ENCODE measurements around the gene B9D1.

The B9D1 gene

GRCh38 chr17:19306160-19307111, 56.1 kb downstream of the B9D1 start:
- in situ Hi-C loops (cut with HindIII; ENCODE audit: low sequenced_read_pairs): no loop called here

GRCh38 chr17:19305761-19306159, 56.8 kb downstream of the B9D1 start:
- in situ Hi-C loops (cut with HindIII; ENCODE audit: low sequenced_read_pairs): no loop called here

GRCh38 chr17:19305256-19305655, 57.3 kb downstream of the B9D1 start:
- in situ Hi-C loops (cut with HindIII; ENCODE audit: low sequenced_read_pairs): no loop called here

GRCh38 chr17:19304751-19305150, 57.8 kb downstream of the B9D1 start:
- in situ Hi-C loops (cut with HindIII; ENCODE audit: low sequenced_read_pairs): no loop called here

- in situ Hi-C loops (cut with HindIII; ENCODE audit: low sequenced_read_pairs): no loop called here
Observed at GRCh38 chr17:19304209-19304608, 58.3 kb downstream of the B9D1 start.

- in situ Hi-C loops (cut with HindIII; ENCODE audit: low sequenced_read_pairs): no loop called here
Observed at GRCh38 chr17:19303367-19303776, 59.2 kb downstream of the B9D1 start.

GRCh38 chr17:19302791-19303331, 59.7 kb downstream of the B9D1 start:
- in situ Hi-C loops (cut with HindIII; ENCODE audit: low sequenced_read_pairs): no loop called here

- in situ Hi-C loops (cut with HindIII; ENCODE audit: low sequenced_read_pairs): no loop called here
Observed at GRCh38 chr17:19301973-19302372, 60.5 kb downstream of the B9D1 start.

GRCh38 chr17:19301274-19301951, 61.1 kb downstream of the B9D1 start:
- in situ Hi-C loops (cut with HindIII; ENCODE audit: low sequenced_read_pairs): no loop called here

- in situ Hi-C loops (cut with HindIII; ENCODE audit: low sequenced_read_pairs): no loop called here
Observed at GRCh38 chr17:19299866-19300265, 62.7 kb downstream of the B9D1 start.

GRCh38 chr17:19299214-19299747, 63.2 kb downstream of the B9D1 start:
- in situ Hi-C loops (cut with HindIII; ENCODE audit: low sequenced_read_pairs): no loop called here

- in situ Hi-C loops (cut with HindIII; ENCODE audit: low sequenced_read_pairs): no loop called here
Observed at GRCh38 chr17:19298569-19299213, 63.8 kb downstream of the B9D1 start.

GRCh38 chr17:19296786-19297778, 65.4 kb downstream of the B9D1 start:
- in situ Hi-C loops (cut with HindIII; ENCODE audit: low sequenced_read_pairs): no loop called here

GRCh38 chr17:19295473-19296135, 66.9 kb downstream of the B9D1 start:
- in situ Hi-C loops (cut with HindIII; ENCODE audit: low sequenced_read_pairs): no loop called here

- in situ Hi-C loops (cut with HindIII; ENCODE audit: low sequenced_read_pairs): no loop called here
Observed at GRCh38 chr17:19294443-19294842, 68.1 kb downstream of the B9D1 start.
